DOHH2 (cell line): ENCODE measurements around the gene PPP6C.

Experiments
- H3F3A ChIP-seq: fragments of 200-600 bp; sonication (generic), shearing (Covaris generic); 2 replicates; pipeline ENCODE4 v1.6.0; 2016; ENCODE audit warnings: antibody characterized with exemption, mild to moderate bottlenecking; ENCODE audit not compliant: control insufficient read depth, insufficient read depth
- H3K27ac ChIP-seq: fragments of 200-600 bp; sonication (generic); 2 replicates; pipeline ENCODE4 v1.5.1; 2014; ENCODE audit warnings: low read depth, mild to moderate bottlenecking, low read length, moderate library complexity
- H3K27me3 ChIP-seq: fragments of 200-600 bp; sonication (generic); 2 replicates; pipeline ENCODE4 v1.6.1; 2014; ENCODE audit warnings: mild to moderate bottlenecking, low read length, mixed read lengths; ENCODE audit not compliant: control insufficient read depth
- H3K36me3 ChIP-seq: fragments of 200-600 bp; sonication (generic); 2 replicates; pipeline ENCODE4 v1.6.1; 2014; ENCODE audit warnings: mild to moderate bottlenecking, low read length, moderate library complexity, mixed read lengths; ENCODE audit not compliant: control insufficient read depth
- H3K4me1 ChIP-seq: fragments of 200-600 bp; sonication (generic); 2 replicates; pipeline ENCODE4 v1.6.1; 2014; ENCODE audit warnings: mild to moderate bottlenecking, low read length, mixed read lengths; ENCODE audit not compliant: control insufficient read depth
- H3K4me2 ChIP-seq: fragments of 200-600 bp; sonication (generic); 2 replicates; pipeline ENCODE4 v1.6.0; 2014; ENCODE audit warnings: mild to moderate bottlenecking, low read length, moderate library complexity
- H3K4me3 ChIP-seq: fragments of 200-600 bp; sonication (generic); 2 replicates; pipeline ENCODE4 v1.5.1; 2014; ENCODE audit warnings: mild to moderate bottlenecking, low read length, mixed read lengths
- H3K79me2 ChIP-seq: fragments of 200-600 bp; sonication (generic); 2 replicates; pipeline ENCODE4 v1.6.1; 2014; ENCODE audit warnings: mild to moderate bottlenecking, low read length, mixed read lengths; ENCODE audit not compliant: control insufficient read depth
- H3K9me2 ChIP-seq: fragments of 200-600 bp; sonication (generic); replicated peaks from 2 replicates; pipeline ENCODE4 v1.6.1; 2014; ENCODE audit warnings: mild to moderate bottlenecking, low read length, mixed read lengths; ENCODE audit not compliant: control insufficient read depth
- H3K9me3 ChIP-seq: fragments of 200-600 bp; sonication (generic); 2 replicates; pipeline ENCODE4 v1.6.1; 2014; ENCODE audit warnings: antibody characterized with exemption, low read length, mixed read lengths; ENCODE audit not compliant: control insufficient read depth, insufficient read depth
- H4K20me1 ChIP-seq: fragments of 200-600 bp; sonication (generic); 2 replicates; pipeline ENCODE4 v1.6.0; 2014; ENCODE audit warnings: low read depth, mild to moderate bottlenecking, antibody characterized with exemption, low read length, moderate library complexity; ENCODE audit not compliant: control insufficient read depth, insufficient read depth
- EZH2phosphoT487 ChIP-seq: fragments of 200-600 bp; sonication (generic); IDR thresholded peaks from 2 replicates; pipeline ENCODE4 v1.6.1; 2017; ENCODE audit warnings: borderline replicate concordance, mild to moderate bottlenecking, antibody characterized with exemption, low read length, moderate library complexity, mixed read lengths
- TF ChIP-seq, protein P1 (sequence below): fragments of 200-600 bp; sonication (generic); IDR thresholded peaks from one replicate; pipeline ENCODE4 v1.5.1; 2014; ENCODE audit warnings: antibody characterized with exemption, mild to moderate bottlenecking, low read depth, low read length; ENCODE audit not compliant: poor library complexity, severe bottlenecking

PPP6C gene

DNA sequence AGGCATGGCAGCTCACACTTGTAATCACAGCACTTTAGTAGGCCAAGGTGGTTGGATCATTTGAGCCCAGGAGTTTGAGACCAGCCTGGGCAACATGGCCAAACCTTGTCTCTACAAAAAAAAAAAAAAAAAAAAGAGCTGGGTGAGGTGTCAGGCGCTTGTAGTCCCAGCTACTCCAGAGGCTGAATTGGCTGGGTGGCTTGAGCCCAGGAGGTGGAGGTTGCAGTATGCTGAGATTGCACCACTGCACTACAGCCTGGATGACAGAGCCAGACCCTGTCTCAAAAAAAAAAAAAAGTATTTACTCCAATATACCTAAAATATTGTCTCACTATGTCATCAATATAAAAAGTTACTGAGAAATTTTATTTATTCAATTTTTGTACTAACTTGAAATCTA, 49.0 kb downstream of the PPP6C start:
- Histone ChIP-seq H3K9me2 (no peaks in the 10 kb centered on the region), H3K27me3 (no peaks in the 10 kb centered on the region), H3K4me1 (peaks cover 13% of the 10 kb centered on the region), H3K9me3 (no peaks in the 10 kb centered on the region), H4K20me1 (no peaks in the 10 kb centered on the region), H3K4me3 (no peak overlapping the region), H3K79me2 (peaks cover 9% of the 10 kb centered on the region), H3K36me3 (peaks cover 8% of the 10 kb centered on the region; the same call in 1 of the 2 replicates), H3K27ac (no peak overlapping the region), H3F3A (peaks cover 17% of the 10 kb centered on the region), H3K4me2 (no peak overlapping the region)
- TF ChIP-seq EZH2phosphoT487, result no peak
- TF ChIP-seq, protein P1, sequence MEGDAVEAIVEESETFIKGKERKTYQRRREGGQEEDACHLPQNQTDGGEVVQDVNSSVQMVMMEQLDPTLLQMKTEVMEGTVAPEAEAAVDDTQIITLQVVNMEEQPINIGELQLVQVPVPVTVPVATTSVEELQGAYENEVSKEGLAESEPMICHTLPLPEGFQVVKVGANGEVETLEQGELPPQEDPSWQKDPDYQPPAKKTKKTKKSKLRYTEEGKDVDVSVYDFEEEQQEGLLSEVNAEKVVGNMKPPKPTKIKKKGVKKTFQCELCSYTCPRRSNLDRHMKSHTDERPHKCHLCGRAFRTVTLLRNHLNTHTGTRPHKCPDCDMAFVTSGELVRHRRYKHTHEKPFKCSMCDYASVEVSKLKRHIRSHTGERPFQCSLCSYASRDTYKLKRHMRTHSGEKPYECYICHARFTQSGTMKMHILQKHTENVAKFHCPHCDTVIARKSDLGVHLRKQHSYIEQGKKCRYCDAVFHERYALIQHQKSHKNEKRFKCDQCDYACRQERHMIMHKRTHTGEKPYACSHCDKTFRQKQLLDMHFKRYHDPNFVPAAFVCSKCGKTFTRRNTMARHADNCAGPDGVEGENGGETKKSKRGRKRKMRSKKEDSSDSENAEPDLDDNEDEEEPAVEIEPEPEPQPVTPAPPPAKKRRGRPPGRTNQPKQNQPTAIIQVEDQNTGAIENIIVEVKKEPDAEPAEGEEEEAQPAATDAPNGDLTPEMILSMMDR, result no peak

- no peaks in the 10 kb centered on the region for H4K20me1 ChIP-seq
- peaks cover 7% of the 10 kb centered on the region; the same call in 1 of the 2 replicates for H3K36me3 ChIP-seq
- H3K4me2 ChIP-seq, result no peak overlapping the region
- H3K27me3 ChIP-seq, result no peaks in the 10 kb centered on the region
- H3K79me2 ChIP-seq, result peaks cover 6% of the 10 kb centered on the region
- no peaks in the 10 kb centered on the region; the same call in 1 of the 2 replicates for H3K9me3 ChIP-seq
- no peak overlapping the region for H3K27ac ChIP-seq
- TF ChIP-seq, protein P1, result no peak
- no peak for TF ChIP-seq EZH2phosphoT487
- H3K4me1 ChIP-seq, result peaks cover 3% of the 10 kb centered on the region
- H3K4me3 ChIP-seq, result no peak overlapping the region
- H3K9me2 ChIP-seq, result no peaks in the 10 kb centered on the region
- H3F3A ChIP-seq, result peaks cover 6% of the 10 kb centered on the region
Observed at GRCh38 chr9:125137200-125137599, 52.4 kb downstream of the PPP6C start.

DNA sequence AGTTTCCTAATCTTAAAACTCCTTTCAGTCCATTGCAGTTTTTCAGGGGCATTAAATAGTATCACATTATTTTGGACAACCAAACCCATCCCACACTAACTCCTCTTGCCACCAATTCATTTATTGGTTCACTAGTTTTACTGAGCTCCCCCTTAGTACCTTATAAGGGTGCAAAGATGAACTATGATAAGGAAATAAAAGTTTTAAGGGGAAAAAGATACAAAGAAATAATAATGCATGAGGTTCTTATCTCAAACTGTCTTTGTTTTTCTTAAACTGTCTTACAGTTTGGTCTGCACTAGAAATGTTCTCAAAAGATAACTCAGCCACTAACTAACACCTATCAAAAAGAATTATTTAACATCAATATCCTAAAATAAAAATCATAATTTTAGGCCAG, 54.6 kb downstream of the PPP6C start:
- no peak overlapping the region for H3K4me3 ChIP-seq
- peaks cover 9% of the 10 kb centered on the region for H3K79me2 ChIP-seq
- no peaks in the 10 kb centered on the region for H3K4me1 ChIP-seq
- no peak overlapping the region for H3K4me2 ChIP-seq
- H3K27me3 ChIP-seq, result no peaks in the 10 kb centered on the region
- no peaks in the 10 kb centered on the region; the same call in 1 of the 2 replicates for H3K36me3 ChIP-seq
- H3K9me2 ChIP-seq, result no peaks in the 10 kb centered on the region
- TF ChIP-seq EZH2phosphoT487, result no peak
- TF ChIP-seq, protein P1, result no peak
- H3K9me3 ChIP-seq, result no peaks in the 10 kb centered on the region; the same call in 1 of the 2 replicates
- no peak overlapping the region for H3K27ac ChIP-seq
- no peaks in the 10 kb centered on the region for H4K20me1 ChIP-seq
- H3F3A ChIP-seq, result no peaks in the 10 kb centered on the region
